Glomerular endothelial cell (primary cell): ENCODE measurements around the gene LARP1. TPM values are rescaled to one million over a fixed set of nuclear protein-coding genes. Genes with fewer than 3 reads are reported as not detected.

ENCODE experiments used
- DNase-seq: peaks from one replicate; pipeline ENCODE4 v3.0.0-alpha.2; 2011; ENCODE audit warnings: low read depth, low spot score; ENCODE audit errors: extremely low read depth
- total RNA-seq: library from RNA; depleted of rRNA; stranded (reverse); fragments of >200 nt; gene quantifications from 2 replicates; pipeline ENCODE4 v1.2.3, GENCODE V29; 2015

The LARP1 gene
- total RNA-seq, 1 donor from 2014 or later, result 177 TPM

- DNase-seq, result no peak
Observed at GRCh38 chr5:154850255-154851062, 95.3 kb downstream of the LARP1 start, which contains the start of gene FAXDC2. Gene FAXDC2 (minus strand): TSS chr5:154850603. CDS start chr5:154838178, 12,425 bp downstream.

GRCh38 chr5:154851351-154851750 lies 96.2 kb downstream of the LARP1 start:
- no peak for DNase-seq

DNA sequence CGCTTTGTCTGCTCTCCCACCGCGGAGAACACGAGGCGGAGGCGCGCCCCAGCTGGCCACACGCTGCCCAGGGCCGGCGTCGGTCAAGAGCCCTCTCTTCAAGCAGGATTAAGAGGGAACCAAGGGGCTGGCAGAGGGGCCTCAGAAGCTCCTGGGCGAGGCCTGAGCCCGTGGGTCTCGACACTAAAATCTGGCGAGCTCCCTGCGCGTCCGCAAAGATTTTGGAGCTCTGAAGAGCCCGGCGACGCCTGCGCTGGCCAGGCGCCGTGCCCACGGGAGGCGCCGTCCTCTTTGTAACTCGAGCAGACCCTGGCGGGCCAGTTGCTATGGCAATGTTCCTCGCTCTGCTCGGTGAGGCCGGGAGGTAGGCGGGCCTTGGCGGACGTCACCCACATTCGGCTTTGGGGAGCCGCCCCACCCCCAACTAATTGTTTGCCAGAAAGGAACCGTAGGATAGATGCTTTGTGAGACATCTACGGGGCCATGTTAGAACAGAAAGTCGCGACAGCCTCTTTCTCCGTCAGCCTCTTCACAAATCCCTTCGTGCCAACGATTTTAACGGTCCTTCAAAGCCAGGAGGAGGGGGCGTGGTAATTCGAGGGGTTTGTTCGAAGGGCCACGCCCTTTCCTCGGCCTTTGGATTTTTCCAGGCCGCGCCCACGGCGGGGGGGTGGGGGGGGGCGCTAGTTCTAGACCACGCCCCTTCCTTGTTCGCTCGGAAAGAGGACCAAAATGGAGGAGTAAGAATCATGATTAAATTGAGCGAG lies 102.5 kb downstream of the LARP1 start:
- DNase-seq, result peak; percentile 87

- DNase-seq, result peak; percentile 57
Observed at GRCh38 chr5:154858297-154858971, 103.3 kb downstream of the LARP1 start, which contains the start of gene CNOT8. Gene CNOT8 (plus strand): TSS chr5:154858627. CDS start chr5:154863279, 4,652 bp downstream.

DNA sequence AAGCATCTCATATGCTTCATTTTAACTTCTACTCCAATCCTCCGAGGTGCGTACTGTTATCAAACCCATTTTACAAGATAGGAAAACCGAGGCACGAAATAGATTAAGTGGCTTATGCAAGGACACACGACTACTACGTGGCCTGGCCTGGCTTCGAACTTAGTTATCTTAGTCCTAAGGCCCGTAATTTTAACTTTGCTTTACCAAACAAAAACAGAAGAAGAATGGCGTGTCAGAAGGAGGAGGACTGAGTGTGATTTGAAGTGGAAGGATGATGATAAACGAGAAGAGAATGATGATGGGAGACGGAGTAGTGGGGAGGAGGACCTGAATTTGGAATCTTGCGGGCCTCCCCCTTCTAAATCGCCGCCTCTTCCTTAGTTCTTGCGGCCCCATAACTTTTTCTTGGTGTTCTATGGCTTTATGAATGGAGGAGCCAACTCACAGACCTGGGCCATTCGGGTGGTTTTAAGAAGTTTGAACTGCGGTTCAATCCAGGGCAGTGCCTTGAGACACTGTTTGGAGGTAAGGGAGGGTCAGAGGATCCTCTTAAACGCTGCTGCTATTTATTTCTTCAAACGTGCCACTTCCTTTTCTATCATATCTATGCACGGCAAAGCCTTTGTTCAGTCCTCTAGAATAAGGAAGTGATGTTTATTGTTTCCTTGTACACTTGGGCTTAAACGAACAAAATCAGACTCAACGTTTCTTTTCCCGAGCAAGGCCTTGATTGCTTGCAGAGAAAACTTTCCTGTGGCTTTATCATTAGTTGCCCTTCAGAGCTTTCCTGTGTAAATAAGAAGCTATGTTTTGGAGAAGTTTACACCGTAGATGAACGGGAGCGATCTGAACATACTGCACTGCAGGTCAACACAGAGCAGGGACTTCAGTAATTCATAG lies 104.0 kb downstream of the LARP1 start:
- no peak for DNase-seq

- no peak for DNase-seq
Observed at GRCh38 chr5:154860123-154860522, 104.9 kb downstream of the LARP1 start.

DNA sequence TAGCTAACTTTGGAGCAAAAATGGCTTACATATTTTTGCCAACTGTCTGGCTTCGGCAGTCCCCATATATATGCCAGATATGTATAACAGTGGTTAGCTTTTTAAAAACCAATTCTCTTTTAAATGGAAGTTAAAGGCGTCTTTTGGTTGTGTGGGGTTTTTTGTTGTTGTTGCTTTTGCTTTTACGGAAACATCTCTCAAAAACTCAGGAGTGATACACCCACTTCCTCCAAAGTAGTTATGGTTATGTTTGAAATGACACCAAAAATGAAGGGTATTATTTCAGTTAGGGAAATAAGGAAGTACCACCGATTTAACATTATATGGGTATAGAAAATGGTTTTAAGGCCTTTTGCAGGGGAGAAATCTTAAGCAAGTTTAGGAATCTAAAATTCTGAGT lies 105.6 kb downstream of the LARP1 start:
- no peak for DNase-seq

GRCh38 chr5:154861946-154862345 lies 106.8 kb downstream of the LARP1 start:
- no peak for DNase-seq

GRCh38 chr5:154862766-154863165 lies 107.6 kb downstream of the LARP1 start:
- DNase-seq, result no peak

DNA sequence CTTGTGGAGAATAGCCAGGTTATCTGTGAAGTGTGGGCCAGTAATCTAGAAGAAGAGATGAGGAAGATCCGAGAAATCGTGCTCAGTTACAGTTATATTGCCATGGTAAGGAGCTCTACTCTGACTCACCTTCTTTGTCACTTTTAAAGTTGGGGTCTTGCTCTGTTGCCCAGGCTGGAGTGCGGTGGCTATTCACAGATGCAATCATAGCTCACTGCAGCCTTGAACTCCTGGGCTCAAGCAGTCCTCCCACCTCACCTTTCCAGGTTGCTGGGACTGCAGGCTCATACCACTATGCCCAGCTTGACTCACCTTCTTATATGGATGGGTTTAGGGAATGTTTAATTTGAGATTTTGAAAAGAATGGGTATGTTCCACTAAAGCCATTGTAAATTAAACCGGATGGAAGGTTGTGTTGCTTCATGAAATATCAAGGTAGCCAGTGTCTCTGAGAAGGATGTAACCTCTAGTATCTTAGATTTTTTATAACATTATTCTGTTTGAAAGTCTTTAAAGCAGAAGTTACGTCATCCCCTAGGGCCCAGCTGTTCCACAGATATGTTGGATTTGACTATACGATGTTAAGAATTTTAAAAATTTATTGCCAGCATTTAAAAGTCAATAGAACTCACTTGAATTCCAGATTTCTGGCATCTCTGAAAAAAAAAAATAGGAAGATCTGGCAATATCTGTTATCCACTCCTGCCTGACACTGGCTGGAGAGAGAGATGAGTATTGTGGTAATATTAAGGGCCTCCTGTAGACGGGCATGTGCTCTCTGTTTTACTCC lies 108.3 kb downstream of the LARP1 start:
- no peak for DNase-seq

DNA sequence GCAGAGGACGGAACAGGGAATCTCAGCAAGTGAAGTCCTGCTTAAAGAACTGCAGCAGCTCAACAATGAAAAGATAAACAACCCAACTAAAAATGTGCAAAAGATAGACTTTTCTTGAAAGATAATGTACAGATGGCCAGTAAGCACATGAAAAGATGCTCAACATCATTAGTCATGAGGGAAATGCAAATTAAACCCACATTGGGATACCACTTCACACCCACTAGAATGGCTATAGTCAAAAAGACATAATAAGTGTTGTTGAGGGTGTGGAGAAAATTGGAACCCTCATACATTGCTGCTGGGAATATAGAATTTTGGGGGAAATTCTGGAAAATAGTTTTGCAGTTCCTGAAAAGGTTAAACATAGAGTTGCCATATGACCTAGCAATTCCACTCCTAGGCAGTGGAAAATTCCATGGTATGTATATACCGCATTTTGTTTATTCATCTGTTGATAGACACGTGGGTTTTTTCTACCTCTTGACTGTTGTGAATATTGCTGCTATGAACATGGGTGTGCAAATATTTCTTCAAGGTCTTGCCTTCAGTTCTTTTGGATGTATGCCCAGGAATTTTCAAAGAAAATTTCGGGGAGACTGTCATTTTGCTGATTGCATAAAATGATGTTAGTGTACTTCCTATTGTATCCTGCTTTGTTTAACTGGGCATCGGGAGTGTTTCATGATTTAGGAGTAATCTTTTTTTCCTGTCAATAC lies 110.4 kb downstream of the LARP1 start:
- DNase-seq, result no peak

GRCh38 chr5:154866841-154867240 lies 111.7 kb downstream of the LARP1 start:
- no peak for DNase-seq

Other genes starting within 250 kb of the LARP1 start
- gene FAXDC2, start 95.2 kb downstream of the LARP1 start, total RNA-seq, result 7.8 and 8.9 TPM in 2 replicates
- 70.3 and 79.4 TPM in 2 replicates for gene CNOT8, start 103.2 kb downstream of the LARP1 start, total RNA-seq
- 13.7 and 14.7 TPM in 2 replicates for gene GEMIN5, start 182.8 kb downstream of the LARP1 start, total RNA-seq
- 34.2 and 40.6 TPM in 2 replicates for gene MRPL22, start 185.7 kb downstream of the LARP1 start, total RNA-seq